Suprapubic skin (tissue), 3 donors: ENCODE data around the gene PCDHA8.
"Not testable (repeated sequence)": the region's sequence is repeated elsewhere in the genome, so short reads cannot be mapped to it uniquely, and the experiment has no call there.

Source experiments
- CTCF ChIP-seq, 2 donors: fragments of 200-600 bp in 1 of 2; fragments of 450-650 bp in 1 of 2; sonication (generic) in 1 of 2; IDR thresholded peaks; one replicate each; pipeline ENCODE4 v1.5.1; 2016 to 2019; ENCODE audit warnings: antibody characterized with exemption in 2 of 2, mild to moderate bottlenecking in 1 of 2, moderate library complexity in 1 of 2
- POLR2A ChIP-seq, 2 donors: fragments of 450-650 bp; IDR thresholded peaks; one replicate each; pipeline ENCODE4 v1.6.1; 2017; ENCODE audit warnings: antibody characterized with exemption in 2 of 2, mild to moderate bottlenecking in 2 of 2, moderate library complexity in 2 of 2

GRCh38 chr5:140834439-140835008 is 6.5 kb upstream of the PCDHA8 start:
- not testable (repeated sequence) for TF ChIP-seq CTCF, POLR2A (IDR thresholded peaks at IDR 0.05)
